ENCODE measurements around the gene STK32B.

STK32B gene

DNA sequence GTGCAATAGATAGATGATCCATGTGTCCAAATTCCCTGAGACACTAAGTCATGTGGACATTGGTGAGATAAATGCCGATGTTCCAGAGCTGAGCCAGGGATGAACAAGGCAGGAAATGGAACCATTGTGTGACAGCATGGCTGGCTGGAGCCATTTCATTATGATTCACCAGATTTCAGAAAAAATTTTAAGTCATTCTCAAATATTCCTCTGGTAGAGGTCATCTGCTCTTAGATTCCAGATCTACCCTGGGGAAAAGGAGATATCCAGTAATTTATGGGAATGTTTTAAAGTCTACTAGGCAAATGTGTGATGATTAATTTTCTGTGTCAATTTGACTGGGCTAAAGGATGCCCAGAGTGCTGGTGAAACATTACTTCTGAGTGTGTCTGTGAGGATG, 287.3 kb downstream of the STK32B start:
- no peaks in the 10 kb centered on the region for H3K9me3 ChIP-seq (replicated peaks; ENCODE audit: low read length)

DNA sequence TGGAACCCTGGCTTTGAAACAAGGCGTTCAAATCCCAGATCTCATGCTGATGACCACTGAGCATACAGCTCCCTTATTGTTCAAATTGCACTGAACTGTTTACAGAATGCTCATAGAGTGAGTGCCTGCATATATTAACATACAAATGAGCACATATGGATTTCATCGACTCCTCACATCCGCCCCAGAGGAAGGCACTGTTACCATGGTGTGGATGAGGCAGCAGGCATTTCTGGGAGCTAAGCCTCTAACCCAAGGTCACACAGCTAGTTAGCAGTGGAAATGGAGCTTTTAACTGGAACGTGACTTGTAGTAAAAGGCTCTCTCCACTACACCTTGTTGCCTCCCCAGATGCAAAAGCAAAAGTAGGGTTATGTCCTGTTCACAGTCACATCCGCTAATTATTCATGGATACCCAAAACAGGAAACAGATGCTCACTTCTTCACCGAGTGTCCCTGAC, 289.7 kb downstream of the STK32B start:
- H3K9me3 ChIP-seq (replicated peaks; ENCODE audit: low read length): no peaks in the 10 kb centered on the region
- no peak overlapping the region for H3K9ac ChIP-seq (ENCODE audit: low read depth, low read length)

More for the DNA sequence above, 287.3 kb downstream of the STK32B start:
- no peaks in the 10 kb centered on the region for H3K4me1 ChIP-seq (ENCODE audit: control insufficient read depth, insufficient read depth, low read length)
- no peak overlapping the region for H3K9ac ChIP-seq (ENCODE audit: low read depth, low read length)
- no peaks in the 10 kb centered on the region for H3K36me3 ChIP-seq (ENCODE audit: insufficient read depth, low read length)
- H3K4me3 ChIP-seq (ENCODE audit: low read length): no peak overlapping the region
- no peak overlapping the region for H3K4me2 ChIP-seq (ENCODE audit: low read length)
- H3K27me3 ChIP-seq (ENCODE audit: control insufficient read depth, insufficient read depth, low read length): no peaks in the 10 kb centered on the region

DNA sequence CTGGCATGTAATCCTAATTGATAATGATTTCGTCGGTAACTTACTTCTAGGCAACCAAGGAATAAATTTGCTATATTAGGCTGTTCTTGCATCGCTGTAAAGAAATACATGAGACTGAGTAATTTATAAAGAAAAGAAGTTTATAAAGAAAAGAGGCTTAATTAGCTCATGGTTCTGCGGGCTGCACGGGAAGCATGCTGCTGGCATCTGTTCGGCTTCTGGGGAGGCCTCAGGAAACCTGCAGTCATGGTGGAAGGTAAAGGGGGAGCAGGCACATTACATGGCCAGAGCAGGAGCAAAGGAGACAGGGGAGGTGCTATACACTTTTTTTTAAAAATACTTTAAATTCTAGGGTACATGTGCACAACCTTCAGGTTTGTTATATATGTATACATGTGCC, 290.2 kb downstream of the STK32B start:
- Histone ChIP-seq H3K9ac (ENCODE audit: low read depth, low read length) (no peak overlapping the region), H3K4me3 (ENCODE audit: low read length) (no peak overlapping the region), H3K4me1 (ENCODE audit: control insufficient read depth, insufficient read depth, low read length) (no peaks in the 10 kb centered on the region), H3K9me3 (replicated peaks; ENCODE audit: low read length) (no peaks in the 10 kb centered on the region), H3K4me2 (ENCODE audit: low read length) (no peak overlapping the region), H3K27me3 (ENCODE audit: control insufficient read depth, insufficient read depth, low read length) (no peaks in the 10 kb centered on the region), H3K36me3 (ENCODE audit: insufficient read depth, low read length) (no peaks in the 10 kb centered on the region)

More for the DNA sequence above, 289.7 kb downstream of the STK32B start:
- no peak overlapping the region for H3K4me3 ChIP-seq (ENCODE audit: low read length)
- no peaks in the 10 kb centered on the region for H3K27me3 ChIP-seq (ENCODE audit: control insufficient read depth, insufficient read depth, low read length)
- no peak overlapping the region for H3K4me2 ChIP-seq (ENCODE audit: low read length)
- H3K36me3 ChIP-seq (ENCODE audit: insufficient read depth, low read length): no peaks in the 10 kb centered on the region
- H3K4me1 ChIP-seq (ENCODE audit: control insufficient read depth, insufficient read depth, low read length): no peaks in the 10 kb centered on the region

DNA sequence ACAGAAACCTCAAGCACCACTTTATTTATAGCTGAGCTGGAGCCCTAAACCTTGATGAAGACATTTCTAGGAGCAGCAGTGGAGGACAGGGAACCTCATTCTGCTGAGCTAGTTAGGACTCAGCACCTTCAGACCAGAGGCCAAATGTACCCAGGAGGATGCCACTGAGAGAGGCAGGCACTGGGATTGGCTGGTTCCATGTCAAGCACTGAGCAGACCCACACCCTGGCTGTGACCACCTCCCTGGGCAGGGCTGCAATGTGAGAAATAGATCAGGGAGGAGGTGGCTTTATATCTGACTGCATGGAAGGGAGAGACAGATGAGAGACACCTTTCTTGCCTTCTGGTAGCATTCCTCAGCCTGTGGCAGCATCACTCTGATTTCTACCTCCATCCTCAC, 304.6 kb downstream of the STK32B start:
- Histone ChIP-seq H3K9ac (ENCODE audit: low read depth, low read length) (no peak overlapping the region), H3K4me3 (ENCODE audit: low read length) (no peak overlapping the region), H3K9me3 (replicated peaks; ENCODE audit: low read length) (no peaks in the 10 kb centered on the region), H3K4me2 (ENCODE audit: low read length) (no peak overlapping the region), H3K36me3 (ENCODE audit: insufficient read depth, low read length) (no peaks in the 10 kb centered on the region), H3K27me3 (ENCODE audit: control insufficient read depth, insufficient read depth, low read length) (no peaks in the 10 kb centered on the region), H3K4me1 (ENCODE audit: control insufficient read depth, insufficient read depth, low read length) (no peaks in the 10 kb centered on the region)

DNA sequence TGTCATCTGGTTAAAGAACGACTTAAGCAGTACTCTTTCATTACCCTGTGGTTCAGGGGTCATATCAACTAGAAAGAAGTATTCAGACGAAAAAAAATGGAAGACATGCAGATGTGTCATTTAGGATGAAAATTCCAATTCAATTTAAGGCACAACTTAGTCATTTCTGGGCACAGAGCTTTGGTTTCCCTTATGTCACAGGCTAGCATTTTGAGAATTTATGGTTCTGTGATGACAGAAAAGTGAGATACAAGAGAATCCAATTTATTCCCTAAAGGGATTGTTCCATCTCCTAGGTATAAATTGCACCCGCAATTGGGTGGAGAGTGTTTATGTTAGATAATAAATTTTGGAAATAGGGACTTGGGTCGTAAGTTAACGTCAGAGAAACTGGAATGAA, 306.6 kb downstream of the STK32B start:
- Histone ChIP-seq H3K4me3 (ENCODE audit: low read length) (no peak overlapping the region), H3K9ac (ENCODE audit: low read depth, low read length) (no peak overlapping the region), H3K27me3 (ENCODE audit: control insufficient read depth, insufficient read depth, low read length) (no peaks in the 10 kb centered on the region), H3K9me3 (replicated peaks; ENCODE audit: low read length) (no peaks in the 10 kb centered on the region), H3K4me1 (ENCODE audit: control insufficient read depth, insufficient read depth, low read length) (no peaks in the 10 kb centered on the region), H3K36me3 (ENCODE audit: insufficient read depth, low read length) (no peaks in the 10 kb centered on the region), H3K4me2 (ENCODE audit: low read length) (no peak overlapping the region)

DNA sequence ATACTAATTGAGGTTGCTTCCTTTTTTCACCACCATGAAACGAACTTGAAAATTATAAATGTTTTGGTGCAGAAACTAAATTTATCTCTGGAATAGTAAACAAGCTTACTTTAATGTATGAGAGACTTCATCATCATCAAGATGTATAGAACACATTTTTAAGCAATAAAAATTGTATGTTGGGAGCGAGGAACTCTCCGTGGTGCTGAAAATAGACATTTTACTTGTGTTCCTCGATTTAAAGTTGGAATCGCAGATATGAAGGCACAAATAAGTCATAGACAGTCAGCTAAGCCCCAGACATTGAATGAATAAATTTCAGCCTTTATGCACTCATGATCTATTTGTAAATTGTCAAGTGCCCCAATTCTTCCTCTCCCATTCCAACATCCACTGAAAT, 310.7 kb downstream of the STK32B start:
- Histone ChIP-seq H3K27me3 (ENCODE audit: control insufficient read depth, insufficient read depth, low read length) (no peaks in the 10 kb centered on the region), H3K4me3 (ENCODE audit: low read length) (no peak overlapping the region), H3K9ac (ENCODE audit: low read depth, low read length) (no peak overlapping the region), H3K4me2 (ENCODE audit: low read length) (no peak overlapping the region), H3K9me3 (replicated peaks; ENCODE audit: low read length) (no peaks in the 10 kb centered on the region), H3K36me3 (ENCODE audit: insufficient read depth, low read length) (no peaks in the 10 kb centered on the region), H3K4me1 (ENCODE audit: control insufficient read depth, insufficient read depth, low read length) (peaks cover 19% of the 10 kb centered on the region)

DNA sequence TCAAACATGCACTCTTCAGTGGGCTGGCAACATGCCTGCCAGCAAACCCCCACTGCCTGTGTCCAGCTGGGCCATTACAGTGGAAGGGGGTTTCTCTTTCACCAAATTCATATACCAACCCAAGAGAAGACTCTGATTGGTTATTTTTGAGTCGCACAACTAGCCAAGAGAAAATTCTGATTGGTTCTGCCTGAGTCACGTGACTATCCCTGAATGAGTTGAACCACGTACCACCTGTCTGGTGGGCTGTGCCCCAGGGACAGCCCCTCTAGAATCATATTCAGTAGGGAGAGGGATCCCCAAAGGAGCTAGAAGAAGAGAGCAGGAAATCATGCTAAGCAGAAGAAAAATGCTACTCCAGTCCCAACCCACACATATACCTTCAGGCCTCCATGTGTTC, 313.1 kb downstream of the STK32B start:
- Histone ChIP-seq H3K4me2 (ENCODE audit: low read length) (no peak overlapping the region), H3K4me1 (ENCODE audit: control insufficient read depth, insufficient read depth, low read length) (peaks cover 20% of the 10 kb centered on the region), H3K9me3 (replicated peaks; ENCODE audit: low read length) (no peaks in the 10 kb centered on the region), H3K36me3 (ENCODE audit: insufficient read depth, low read length) (no peaks in the 10 kb centered on the region), H3K9ac (ENCODE audit: low read depth, low read length) (no peak overlapping the region), H3K4me3 (ENCODE audit: low read length) (no peak overlapping the region), H3K27me3 (ENCODE audit: control insufficient read depth, insufficient read depth, low read length) (no peaks in the 10 kb centered on the region)

DNA sequence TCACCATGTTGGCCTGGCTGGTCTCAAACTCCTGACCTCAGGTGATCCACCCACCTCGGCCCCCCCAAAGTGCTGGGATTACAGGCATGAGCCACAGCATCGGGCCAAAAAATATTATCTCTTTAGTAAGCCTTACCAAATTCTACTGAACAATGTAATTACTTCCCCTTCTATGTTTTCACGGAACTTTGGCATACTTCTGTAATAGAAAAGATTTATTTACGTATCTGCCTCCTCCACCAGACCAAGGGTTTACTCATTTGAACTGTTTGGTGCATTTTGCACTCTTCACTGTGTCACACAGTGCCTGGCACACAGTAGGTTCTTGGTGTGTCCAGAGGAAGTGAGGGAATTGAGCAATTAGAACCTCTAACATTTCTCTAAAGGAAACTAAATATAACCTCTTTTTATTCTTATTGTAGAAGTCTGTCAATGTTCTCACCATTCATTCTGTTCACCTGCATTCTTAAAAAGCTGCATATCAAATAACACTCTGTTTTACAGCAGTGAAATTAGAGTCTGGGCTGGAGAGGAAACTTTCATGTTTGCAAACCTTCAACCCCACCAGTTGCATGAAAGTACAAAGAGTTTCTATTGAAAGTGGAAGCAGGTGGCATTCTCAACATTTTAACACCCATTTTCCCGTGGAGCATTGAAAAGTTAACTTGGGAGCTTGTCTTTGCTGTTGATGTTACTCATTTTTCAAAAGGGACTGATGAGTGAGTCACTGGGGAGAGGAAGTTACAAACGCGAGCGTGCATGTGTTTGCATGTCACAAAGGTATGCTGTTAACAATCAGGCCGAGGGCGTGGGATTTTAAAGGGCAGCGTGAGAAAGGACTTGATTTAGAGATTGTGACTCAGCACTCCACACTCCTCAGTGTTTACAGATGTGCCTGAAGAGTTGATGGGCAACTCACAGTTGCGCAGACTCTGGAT, 314.1 kb downstream of the STK32B start:
- Histone ChIP-seq H3K4me2 (ENCODE audit: low read length) (peak overlapping the region; percentile 37), H3K9ac (ENCODE audit: low read depth, low read length) (peak overlapping the region; percentile 28), H3K9me3 (replicated peaks; ENCODE audit: low read length) (no peaks in the 10 kb centered on the region), H3K4me1 (ENCODE audit: control insufficient read depth, insufficient read depth, low read length) (peaks cover 20% of the 10 kb centered on the region), H3K36me3 (ENCODE audit: insufficient read depth, low read length) (no peaks in the 10 kb centered on the region), H3K27me3 (ENCODE audit: control insufficient read depth, insufficient read depth, low read length) (no peaks in the 10 kb centered on the region), H3K4me3 (ENCODE audit: low read length) (no peak overlapping the region)

DNA sequence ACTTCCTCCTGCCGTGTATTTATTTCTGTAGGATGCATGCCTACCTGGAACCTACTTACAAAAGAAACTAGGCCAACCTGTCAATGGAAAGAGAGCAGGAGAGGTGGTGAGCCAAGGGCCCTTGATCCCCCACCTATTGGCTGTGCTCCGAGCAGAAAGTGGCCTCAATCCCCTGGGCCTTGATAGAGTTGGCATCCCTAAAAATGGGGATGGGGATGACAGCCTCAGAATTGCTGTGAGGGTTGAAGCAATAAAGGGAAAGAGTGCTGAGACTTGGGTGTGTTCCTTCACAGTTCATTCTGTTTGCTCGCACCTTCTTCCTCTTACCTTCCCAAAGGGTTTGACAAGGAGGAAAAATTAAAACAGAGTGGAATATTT, 314.7 kb downstream of the STK32B start:
- no peaks in the 10 kb centered on the region for H3K27me3 ChIP-seq (ENCODE audit: control insufficient read depth, insufficient read depth, low read length)
- H3K36me3 ChIP-seq (ENCODE audit: insufficient read depth, low read length): no peaks in the 10 kb centered on the region
- peak overlapping the region; percentile 37 for H3K4me2 ChIP-seq (ENCODE audit: low read length)
- peak overlapping the region; percentile 28 for H3K9ac ChIP-seq (ENCODE audit: low read depth, low read length)
- no peaks in the 10 kb centered on the region for H3K9me3 ChIP-seq (replicated peaks; ENCODE audit: low read length)
- no peak overlapping the region for H3K4me3 ChIP-seq (ENCODE audit: low read length)
- peaks cover 21% of the 10 kb centered on the region for H3K4me1 ChIP-seq (ENCODE audit: control insufficient read depth, insufficient read depth, low read length)

DNA sequence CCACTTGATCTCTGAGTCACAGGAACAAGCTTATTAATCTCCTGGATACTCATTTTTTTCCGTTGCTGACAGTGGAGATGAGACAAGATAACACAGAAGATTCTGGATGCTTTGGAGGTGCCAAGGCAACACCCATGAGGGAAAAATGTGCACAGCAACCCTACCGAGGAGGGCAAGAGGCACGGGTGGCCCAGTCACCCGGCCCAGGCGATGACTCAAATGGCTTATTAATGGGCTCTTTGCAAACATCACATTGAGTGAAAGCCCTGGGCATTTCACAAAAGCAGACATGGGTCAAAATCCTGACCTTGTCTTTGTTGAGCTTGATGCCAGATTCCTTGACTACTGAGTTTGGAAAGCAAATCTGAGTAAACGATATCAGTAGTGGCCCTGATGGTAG, 315.1 kb downstream of the STK32B start:
- Histone ChIP-seq H3K4me1 (ENCODE audit: control insufficient read depth, insufficient read depth, low read length) (peaks cover 25% of the 10 kb centered on the region), H3K9ac (ENCODE audit: low read depth, low read length) (no peak overlapping the region)

DNA sequence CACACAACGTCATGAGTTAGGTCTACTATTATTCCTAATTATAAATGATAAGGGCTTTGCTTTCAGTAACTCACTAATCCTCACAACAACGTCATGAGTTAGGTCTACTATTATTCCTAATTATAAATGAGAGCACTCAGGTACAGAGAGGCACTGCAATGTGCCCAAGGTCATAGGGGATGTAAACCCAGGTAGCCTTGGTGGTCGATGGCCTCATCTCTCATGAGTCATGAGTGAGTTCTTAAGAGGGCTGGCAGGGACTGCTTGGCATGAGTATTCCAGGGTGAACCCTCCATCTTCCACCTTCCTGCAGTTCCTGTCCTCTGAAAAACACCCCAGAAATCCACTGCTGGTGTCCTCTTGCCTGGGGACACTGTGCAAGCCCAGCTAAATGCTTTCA, 317.1 kb downstream of the STK32B start:
- no peak overlapping the region for H3K9ac ChIP-seq (ENCODE audit: low read depth, low read length)
- H3K4me2 ChIP-seq (ENCODE audit: low read length): no peak overlapping the region
- H3K9me3 ChIP-seq (replicated peaks; ENCODE audit: low read length): no peaks in the 10 kb centered on the region
- no peaks in the 10 kb centered on the region for H3K36me3 ChIP-seq (ENCODE audit: insufficient read depth, low read length)
- no peak overlapping the region for H3K4me3 ChIP-seq (ENCODE audit: low read length)
- H3K4me1 ChIP-seq (ENCODE audit: control insufficient read depth, insufficient read depth, low read length): peaks cover 34% of the 10 kb centered on the region
- H3K27me3 ChIP-seq (ENCODE audit: control insufficient read depth, insufficient read depth, low read length): no peaks in the 10 kb centered on the region

More for the DNA sequence above, 315.1 kb downstream of the STK32B start:
- no peaks in the 10 kb centered on the region for H3K36me3 ChIP-seq (ENCODE audit: insufficient read depth, low read length)
- no peaks in the 10 kb centered on the region for H3K9me3 ChIP-seq (replicated peaks; ENCODE audit: low read length)
- H3K27me3 ChIP-seq (ENCODE audit: control insufficient read depth, insufficient read depth, low read length): no peaks in the 10 kb centered on the region
- no peak overlapping the region for H3K4me3 ChIP-seq (ENCODE audit: low read length)
- no peak overlapping the region for H3K4me2 ChIP-seq (ENCODE audit: low read length)

DNA sequence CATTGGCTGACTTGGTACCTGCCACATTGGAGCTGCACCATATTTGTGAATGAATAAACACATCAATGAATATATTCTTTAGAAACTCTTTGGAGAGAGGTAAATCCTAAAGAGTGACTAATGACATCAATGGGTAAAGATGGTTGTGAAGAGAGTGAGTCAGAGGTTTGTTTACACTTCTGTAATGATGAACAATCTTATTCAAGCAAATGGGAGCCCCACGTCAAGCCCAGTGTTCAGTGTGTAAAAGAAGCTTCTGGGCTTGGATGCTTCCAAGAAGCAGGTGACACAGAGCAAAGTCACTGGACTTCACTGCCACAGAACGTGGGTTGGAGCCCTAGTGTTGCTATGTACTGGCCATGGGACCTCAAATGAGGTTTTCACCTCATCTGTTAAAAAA, 319.0 kb downstream of the STK32B start:
- Histone ChIP-seq H3K4me2 (ENCODE audit: low read length) (no peak overlapping the region), H3K4me3 (ENCODE audit: low read length) (no peak overlapping the region), H3K9me3 (replicated peaks; ENCODE audit: low read length) (no peaks in the 10 kb centered on the region), H3K36me3 (ENCODE audit: insufficient read depth, low read length) (no peaks in the 10 kb centered on the region), H3K4me1 (ENCODE audit: control insufficient read depth, insufficient read depth, low read length) (peaks cover 43% of the 10 kb centered on the region), H3K27me3 (ENCODE audit: control insufficient read depth, insufficient read depth, low read length) (no peaks in the 10 kb centered on the region), H3K9ac (ENCODE audit: low read depth, low read length) (no peak overlapping the region)
